NCI-H2196 (cell line): ENCODE results near the gene KLHL33.
"Not testable (repeated sequence)": the region's sequence is repeated elsewhere in the genome, so short reads cannot be mapped to it uniquely, and the experiment has no call there.

Source experiments
- DNase-seq: peaks from one replicate; lab custom pipeline; 2025; ENCODE audit not compliant: unreplicated experiment; lab: John Stamatoyannopoulos, UW

Gene KLHL33

DNA sequence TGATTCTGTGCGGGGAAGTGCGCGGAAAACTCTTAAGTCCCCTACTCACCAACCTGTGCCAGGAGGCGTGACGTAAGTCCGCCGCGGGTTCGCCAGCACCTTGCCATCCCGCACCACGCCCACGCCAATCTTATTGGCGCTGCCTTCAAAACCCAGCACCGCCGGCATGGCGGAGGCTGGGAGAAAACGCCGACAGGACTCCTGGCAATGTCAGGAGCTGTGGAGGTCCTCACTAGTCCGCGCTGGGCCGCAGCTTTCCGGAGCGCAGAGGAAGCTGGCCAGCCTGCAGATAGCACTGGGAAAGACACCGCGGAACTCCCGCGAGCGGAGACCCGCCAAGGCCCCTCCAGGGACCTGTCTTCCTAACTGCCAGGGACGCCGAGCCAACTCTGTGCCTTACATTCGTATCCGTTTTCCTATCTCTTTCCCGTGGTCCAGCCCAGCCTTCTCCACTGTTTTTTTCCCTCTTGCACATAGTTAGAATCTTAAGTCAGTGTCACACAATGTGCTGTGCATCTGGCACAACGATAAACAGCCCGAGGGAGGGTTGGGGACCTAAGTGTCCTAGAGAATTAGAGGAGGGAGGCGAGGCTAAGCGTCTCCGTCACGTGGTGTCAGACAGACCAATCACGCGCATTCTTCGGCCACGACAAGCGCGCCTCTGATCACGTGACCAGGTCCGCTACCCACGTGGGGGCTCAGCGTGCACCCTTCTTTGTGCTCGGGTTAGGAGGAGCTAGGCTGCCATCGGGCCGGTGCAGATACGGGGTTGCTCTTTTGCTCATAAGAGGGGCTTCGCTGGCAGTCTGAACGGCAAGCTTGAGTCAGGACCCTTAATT is 18.8 kb upstream of the KLHL33 start, which contains the start of the genes APEX1 and OSGEP:
APEX1 (plus strand) TSS at position 711 of the 839 bp plus-strand sequence. CDS start 420 bp downstream, outside the sequence.
OSGEP (minus strand) TSS at position 297 of the 839 bp plus-strand sequence; CDS start at position 168, 129 bp downstream.
- peak; percentile 99 for DNase-seq

DNA sequence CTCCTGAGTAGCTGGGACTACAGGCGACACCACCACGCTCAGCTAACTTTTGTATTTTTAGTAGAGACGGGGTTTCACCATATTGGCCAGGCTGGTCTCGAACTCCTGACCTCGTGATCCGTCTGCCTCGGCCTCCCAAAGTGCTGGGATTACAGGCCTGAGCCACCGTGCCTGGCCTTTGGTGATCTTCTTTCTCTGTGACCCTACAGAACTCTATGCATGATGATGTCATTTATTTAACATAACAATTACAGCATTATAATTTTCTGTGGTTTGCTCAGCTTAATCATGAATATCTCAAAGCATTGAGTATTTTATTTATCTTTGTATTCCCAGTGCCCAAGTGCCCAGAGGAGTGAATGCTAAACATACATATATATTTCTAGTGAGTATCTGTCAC is 16.9 kb upstream of the KLHL33 start:
- DNase-seq, result not testable (repeated sequence)

DNA sequence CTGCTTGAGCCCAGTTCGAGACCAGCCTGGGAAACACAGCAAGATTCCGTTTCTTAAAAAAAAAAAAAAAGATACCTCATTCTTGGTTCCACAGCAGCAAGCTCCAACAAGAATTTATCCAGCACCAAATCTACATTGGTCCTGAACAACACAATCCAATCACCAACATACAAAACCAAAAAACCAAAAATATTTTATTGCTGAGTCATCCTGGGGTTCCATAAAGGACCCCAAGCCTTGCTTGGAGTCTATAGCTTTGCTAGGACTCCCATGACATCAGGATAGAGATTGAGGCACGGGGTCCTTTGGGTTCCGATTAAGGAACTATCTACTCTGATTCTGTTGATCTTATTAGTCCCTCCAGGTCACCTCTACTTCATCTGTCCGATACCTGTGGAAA is 10.9 kb upstream of the KLHL33 start:
- DNase-seq, result no peak

DNA sequence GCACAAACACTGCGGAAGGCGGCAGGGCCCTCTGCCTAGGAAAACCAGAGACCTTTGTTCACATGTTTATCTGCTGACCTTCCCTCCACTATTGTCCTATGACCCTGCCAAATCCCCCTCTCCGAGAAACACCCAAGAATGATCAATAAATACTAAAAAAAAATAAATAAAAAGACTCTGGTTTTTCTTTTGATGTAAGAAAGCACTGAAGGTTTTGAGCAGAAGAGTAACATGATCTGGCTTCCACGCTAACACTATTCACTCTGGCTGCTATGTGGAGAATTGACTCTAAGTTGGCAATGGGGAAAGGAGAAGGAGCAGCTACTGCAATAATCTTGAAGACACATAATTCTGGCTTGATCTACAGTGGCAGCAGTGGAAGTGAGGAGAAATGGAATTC is 7.7 kb upstream of the KLHL33 start:
- DNase-seq, result not testable (repeated sequence)

DNA sequence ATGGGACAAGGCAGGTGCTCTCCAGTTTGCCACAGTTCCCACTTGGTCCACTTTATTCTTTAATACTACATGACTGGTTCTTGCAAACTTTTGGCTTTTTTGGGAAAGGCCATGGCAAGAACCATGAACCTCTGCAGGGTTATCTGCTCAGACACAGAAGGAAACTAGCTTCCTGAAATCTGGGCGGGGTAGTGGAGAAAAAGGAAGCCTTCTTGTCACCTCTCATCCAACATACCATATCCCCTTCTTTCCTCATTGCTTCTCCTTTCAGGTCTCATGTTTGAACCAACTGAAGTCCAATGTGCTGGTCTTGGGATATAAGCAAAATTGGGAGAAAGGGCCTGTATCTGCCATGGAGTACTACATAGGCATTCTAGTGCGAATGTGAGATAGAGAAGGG is 5.5 kb upstream of the KLHL33 start:
- no peak for DNase-seq

DNA sequence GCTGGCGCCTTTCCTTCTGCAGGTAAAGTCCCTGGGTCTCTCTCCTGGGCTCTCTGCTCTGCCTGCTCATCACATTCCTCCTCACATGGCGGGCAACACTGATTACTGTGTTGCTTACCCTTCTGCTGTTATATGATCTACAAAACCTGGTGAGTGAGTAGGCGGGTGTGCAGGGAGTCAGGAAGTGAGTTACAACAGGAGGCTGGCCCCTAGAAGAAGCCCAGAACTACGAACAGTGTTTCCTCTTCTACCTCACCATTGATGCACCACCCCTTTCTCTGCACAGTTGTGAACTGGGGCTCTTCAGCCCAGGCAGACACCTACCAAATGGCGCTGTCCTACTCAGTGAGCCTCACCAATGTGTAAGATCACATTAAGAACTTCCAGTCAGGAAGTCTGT is 4.9 kb upstream of the KLHL33 start:
- DNase-seq, result no peak

DNA sequence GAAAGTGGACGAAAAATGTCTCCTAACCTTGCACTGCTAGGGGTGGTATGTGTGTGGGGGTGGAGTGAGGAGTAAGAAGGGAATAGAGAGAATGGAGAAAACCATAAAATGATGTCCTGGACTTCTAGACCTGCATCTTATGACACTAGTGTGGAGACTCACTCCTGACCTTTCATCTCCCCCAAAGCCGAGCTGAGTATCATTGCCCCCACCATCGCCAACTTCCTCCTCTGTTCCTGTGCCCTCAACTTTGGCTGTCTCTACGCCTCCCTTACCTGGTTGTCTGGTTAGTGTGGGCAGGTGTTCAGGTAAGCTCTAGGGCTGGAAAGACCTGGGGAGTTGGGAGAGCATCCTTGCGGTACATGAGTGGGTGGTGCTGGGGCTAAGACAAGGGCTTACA is 4.5 kb upstream of the KLHL33 start:
- DNase-seq, result no peak

DNA sequence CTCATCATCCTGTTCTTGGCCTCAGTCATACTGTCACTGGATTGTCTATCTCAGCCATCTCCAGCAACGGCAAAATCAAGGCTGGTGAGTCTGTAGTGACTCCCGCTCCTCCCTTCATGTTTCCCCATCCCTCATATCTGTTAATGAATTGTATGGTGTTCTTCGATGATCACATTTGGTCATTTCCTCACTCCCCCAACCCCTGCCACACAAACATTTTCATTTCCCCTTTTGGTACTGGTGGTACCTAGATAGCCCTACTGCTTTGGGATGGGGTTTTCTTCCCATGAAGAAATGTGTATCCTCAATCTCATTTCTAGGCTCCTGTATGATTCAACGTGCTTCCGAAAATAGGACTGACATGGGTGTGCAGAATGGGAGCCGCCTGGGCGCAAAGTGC is 2.7 kb upstream of the KLHL33 start:
- DNase-seq, result no peak

DNA sequence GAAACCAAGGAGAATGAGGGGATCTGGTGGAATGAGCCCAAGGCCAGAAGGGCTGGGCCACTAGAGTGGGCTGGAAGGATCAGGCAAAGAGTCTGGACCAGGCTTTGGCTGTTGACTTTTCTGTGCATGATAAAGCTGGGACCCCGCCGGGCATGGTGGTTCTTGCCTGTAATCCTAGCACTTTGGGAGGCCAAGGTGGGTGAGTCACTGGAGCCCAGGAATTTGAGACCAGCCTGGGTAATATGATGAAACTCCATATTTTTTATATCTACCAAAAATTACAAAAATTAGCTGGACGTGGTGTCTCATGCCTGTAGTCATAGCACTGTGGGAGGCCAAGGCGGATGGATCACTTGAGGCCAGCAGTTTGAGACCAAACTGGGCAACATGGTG is 393 bp upstream of the KLHL33 start:
- DNase-seq, result no peak

DNA sequence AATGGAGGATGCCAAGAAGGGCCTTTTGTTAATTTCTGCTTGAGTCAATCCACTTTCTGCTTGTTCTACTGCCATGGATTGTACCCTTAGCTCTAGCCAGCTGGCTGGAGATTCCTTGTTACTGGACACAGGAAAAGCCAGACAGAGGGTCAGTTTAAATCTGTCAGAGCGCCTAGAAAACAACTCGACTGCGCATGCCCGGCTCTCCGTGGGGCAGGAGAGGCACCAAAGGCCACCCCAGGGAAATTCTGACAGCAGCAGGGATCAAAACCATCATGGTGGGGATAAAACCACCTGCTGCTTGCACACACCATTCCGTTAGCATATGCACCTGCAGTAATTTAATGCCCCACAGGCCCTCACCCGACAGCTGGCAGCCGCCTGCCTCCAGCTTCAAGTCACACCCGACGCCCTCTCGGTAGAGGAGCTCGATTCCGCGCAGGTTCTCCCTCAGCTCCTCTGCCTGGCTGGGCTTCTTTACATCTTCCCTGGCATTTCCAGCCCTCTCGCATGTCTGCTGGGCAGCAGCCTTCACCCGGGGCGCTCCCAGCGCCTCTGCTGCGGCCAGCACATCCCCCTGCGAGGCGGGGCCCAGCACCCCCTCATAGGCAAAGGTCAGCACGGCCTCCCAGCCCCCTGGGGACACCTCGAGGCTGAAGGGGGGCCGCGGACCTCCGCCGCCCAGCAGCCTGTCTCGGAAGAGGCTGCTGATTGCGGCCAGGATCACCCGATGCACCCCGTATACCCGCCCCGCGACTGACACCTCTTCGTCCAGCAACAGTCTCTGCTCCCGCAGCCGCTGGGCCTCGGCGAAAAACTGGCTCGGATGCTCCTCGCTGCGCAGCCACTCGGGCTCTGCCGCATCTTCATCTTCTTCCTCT is 1.0 kb downstream of the KLHL33 start:
- DNase-seq, result peak; percentile 37

DNA sequence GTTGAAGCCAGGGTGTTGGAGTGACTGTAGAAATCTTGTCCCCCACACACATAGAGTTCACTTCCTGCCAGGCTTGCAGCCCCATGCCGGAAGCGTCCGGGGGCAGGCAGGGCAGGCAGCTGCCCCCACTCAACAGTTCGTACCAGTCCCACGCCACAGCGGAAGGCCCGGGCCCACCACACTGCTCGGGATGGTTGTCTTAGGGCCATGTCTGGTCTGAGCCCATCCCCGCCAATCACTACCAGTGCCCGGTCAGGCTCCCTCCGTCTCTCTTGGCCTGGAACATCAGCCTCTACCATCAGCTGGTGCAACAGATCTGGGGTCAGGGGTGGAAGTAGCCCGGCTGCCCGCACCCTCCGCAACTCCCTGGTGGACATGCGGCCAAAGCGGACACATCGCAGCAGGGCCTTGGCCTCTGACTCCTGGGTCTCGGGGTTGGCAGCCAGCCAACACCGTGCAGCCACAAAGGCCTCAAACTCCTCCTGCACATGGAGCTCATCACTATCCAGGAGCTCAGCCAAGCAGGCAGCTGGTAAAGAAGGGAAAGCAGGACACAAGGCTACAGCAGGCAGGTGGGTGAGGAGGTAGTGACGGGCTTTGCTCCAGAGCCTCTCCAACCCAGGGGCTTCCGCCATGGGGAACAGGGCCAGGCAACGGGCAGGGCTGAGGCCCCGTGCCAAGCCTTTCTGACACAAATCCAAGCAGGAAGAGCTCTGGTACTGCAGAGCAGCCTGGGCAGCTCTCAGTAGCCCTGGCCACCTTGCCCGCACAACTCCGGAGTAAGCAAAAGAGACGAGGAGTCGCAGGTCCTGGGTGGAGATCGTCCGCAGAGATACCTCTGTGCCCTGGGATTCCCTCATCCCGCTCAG is 5.9 kb downstream of the KLHL33 start:
- DNase-seq, result peak; percentile 91

DNA sequence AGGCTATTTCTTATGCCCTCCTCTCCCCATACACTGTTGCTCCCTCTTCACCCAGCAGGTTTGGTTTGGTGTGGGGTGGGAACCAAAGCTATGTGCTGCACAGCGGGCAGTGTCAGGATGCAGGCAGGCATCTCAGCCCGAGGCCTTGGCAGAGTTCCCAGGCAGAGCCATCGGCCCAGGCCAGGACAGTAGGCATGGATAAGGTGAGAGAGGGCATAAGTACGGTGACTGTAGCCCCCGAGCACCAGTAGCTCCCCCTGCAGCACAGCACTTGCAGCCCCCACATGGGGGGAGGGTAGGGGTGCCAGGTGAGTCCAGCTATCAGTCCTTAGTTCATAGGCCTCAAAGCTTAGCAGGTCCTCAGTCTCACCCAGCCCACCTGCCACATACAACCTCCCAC is 7.2 kb downstream of the KLHL33 start:
- peak; percentile 5 for DNase-seq

DNA sequence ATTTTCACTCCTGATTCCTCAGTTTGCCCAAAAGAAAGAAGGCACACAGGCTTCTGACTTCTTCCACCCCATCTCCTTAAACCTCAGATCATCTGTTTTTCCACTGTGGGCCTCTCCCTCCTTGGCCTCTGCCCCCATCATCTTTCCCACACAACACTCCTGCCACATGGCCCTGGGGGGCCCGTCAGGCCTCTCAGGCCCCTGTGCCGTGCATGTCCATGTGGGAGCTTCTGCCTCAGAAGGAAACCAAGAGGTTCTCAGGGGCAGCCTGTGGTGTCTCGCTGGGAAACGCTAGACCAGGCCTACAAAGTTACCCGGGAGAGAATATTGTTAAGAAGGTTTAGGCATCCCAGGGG is 8.0 kb downstream of the KLHL33 start:
- no peak for DNase-seq

DNA sequence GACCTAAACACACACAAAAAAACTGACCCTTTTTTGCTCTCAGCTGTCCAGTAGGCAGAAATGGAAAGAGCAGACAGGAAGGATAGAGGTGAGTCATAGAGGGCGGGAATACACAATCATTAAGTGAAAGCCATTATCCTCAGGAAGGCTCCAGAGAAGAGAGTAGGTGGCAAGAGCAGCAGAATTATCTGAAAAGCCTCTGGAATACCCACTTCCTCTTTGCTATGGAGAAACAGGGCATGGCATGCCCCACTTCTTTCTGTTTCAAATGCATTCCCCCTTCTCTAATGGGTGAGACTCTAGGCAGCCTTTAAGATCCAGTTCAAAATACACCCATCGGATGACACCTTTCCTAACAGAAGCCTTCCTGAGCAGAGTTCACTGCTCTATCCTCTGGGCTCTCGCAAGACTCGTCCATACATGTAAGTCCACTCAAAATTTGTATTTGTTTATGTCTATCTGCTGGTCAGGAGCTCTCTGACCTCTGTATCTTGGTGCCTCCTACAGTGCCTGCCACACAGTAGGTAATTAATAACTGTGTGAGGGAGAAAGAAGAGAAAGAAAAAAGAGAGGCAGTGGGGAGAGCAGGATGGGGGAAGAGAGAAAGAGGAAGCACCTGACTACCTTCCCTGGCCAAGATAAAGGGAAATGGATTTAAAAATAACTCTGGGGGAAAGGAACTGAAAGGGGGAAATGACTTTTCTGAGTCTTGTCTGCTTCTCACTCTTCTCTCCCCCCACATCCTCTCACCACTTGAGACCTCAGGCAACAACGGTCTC is 8.5 kb downstream of the KLHL33 start:
- peak; percentile 29 for DNase-seq

DNA sequence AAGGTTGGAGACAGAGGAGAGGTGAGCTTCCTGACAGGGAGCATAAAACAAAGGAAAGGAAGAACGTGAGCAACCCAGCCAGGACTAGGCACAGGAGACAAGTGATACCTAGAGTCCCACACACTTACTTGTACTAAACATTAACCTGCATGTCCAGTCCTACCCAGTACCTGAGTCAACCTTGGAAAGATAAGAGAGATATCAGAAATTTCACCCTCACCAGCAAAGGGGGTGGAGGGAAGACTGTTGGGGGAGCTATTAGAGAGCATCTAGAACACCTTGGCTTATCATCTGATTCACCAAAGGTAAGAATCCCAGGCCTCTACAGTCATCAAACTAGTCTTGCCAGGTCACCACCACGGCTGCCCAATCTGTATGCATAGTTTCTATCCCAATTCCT is 11.1 kb downstream of the KLHL33 start:
- no peak for DNase-seq

DNA sequence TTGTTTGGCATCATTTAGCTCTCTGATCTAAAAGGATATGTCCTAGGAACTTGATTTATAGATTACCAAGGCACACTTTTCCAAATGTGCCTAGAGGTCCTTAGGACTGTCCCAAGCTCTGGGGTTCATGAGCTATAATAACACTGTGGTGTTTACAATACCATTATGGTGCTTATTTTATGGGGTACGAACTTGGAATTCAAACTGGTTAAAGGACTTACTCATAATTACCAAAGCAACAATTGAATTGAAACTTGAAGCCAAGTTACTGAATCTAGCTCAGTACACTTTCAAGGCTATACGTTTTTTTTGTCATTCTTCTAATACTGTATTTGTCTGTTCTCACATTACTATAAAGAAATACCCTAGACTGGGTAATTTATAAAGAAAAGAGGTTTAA is 13.1 kb downstream of the KLHL33 start:
- DNase-seq, result no peak

DNA sequence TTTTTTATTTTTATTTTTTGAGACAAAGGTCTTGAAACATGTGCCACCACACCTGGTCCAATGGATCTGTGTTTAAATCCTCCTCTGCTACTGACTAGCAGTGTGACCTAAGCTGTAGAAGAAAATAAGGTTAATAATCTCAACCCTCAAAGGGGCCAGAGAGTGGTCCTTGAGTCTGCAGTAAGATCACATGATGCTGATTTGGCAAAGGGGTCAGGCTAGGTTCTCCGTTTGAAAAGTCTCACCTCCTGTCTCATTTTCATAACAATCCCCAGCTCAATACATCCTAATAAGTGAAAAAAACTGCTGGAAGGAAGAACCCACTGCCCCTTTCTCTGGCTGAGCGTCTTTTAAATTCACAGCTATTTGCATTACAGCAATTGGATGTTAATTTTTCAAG is 14.7 kb downstream of the KLHL33 start:
- DNase-seq, result no peak

DNA sequence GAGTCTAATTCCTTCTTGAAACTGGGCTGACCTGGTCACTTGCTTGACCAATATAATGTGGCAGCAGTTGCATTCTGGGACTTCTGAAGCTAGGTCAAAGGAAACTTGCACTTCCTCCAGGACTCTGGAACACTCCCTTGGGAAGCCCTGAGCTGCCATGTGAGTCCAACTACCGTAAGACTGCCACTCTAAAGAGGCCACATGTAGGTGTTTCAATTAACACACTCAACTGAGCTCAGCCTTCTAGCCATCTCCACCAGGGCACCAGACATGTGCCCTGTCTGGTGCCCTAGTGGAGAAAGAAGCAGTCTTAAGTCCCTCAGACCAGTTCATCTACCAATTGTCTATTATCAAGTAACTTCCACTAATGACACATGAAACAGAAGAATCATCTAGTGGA is 16.5 kb downstream of the KLHL33 start:
- DNase-seq, result no peak

DNA sequence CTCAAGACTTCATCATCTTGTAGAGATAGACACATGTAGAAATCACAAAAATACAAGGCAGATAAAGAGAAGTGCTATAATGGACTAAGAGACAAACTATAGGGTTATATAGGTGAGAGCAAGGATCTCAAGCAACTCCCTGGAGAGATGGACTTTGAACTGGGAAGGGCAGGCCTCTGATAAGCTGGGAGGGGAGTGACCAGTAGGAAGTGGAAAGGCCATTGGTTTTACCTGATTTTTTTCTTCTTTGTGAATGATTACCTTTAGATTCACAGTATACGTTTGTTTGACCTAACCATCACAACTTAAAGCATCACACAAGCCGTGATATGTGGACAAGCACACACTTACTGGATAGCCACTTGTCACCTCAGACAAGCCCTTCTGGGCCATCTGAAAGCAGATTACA is 17.5 kb downstream of the KLHL33 start:
- no peak for DNase-seq
